Vagina (tissue), 2 donors: ENCODE measurements around the gene PRDM16.

Experiments used
- POLR2A ChIP-seq, 2 donors: fragments of 450-650 bp; IDR thresholded peaks; one replicate each; pipeline ENCODE4 v1.6.1; 2017; ENCODE audit warnings: antibody characterized with exemption in 2 of 2, mild to moderate bottlenecking in 2 of 2, moderate library complexity in 2 of 2
- POLR2AphosphoS5 ChIP-seq, 2 donors: sonication (generic); formaldehyde crosslinking; IDR thresholded peaks; one replicate each; pipeline ENCODE4 v1.9.0; 2017; ENCODE audit warnings: antibody characterized with exemption in 2 of 2, mild to moderate bottlenecking in 2 of 2, low read depth in 1 of 2; ENCODE audit not compliant: insufficient read depth in 1 of 2
- TF ChIP-seq, protein P1 (sequence below), 3 experiments: fragments of 450-650 bp in 2 of 3; fragments of 200-600 bp in 1 of 3; sonication (generic) in 1 of 3; IDR thresholded peaks; one replicate each; pipeline ENCODE4 v1.5.1; 2017 to 2019; ENCODE audit warnings: antibody characterized with exemption in 3 of 3, mild to moderate bottlenecking in 2 of 3, moderate library complexity in 2 of 3

DNA sequence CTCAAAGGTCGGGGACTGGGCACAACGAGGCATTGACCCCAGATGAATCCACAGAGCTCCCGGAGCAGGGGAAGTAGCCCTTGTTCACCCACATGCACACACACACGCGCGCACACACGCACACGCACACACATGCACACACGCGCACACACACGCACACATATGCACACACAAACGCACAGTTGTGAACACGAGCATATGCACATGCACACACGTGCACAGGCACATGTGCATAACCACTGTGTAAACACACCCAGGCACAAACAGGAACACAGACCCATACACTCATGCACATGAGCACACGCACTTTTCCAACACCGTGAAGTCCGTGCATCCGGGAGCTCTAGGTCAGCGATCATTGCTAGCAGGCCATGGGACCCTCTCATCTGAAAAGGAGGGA, 208.6 kb downstream of the PRDM16 start:
- TF ChIP-seq, protein P1, sequence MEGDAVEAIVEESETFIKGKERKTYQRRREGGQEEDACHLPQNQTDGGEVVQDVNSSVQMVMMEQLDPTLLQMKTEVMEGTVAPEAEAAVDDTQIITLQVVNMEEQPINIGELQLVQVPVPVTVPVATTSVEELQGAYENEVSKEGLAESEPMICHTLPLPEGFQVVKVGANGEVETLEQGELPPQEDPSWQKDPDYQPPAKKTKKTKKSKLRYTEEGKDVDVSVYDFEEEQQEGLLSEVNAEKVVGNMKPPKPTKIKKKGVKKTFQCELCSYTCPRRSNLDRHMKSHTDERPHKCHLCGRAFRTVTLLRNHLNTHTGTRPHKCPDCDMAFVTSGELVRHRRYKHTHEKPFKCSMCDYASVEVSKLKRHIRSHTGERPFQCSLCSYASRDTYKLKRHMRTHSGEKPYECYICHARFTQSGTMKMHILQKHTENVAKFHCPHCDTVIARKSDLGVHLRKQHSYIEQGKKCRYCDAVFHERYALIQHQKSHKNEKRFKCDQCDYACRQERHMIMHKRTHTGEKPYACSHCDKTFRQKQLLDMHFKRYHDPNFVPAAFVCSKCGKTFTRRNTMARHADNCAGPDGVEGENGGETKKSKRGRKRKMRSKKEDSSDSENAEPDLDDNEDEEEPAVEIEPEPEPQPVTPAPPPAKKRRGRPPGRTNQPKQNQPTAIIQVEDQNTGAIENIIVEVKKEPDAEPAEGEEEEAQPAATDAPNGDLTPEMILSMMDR (IDR thresholded peaks at IDR 0.05): no peak
- TF ChIP-seq POLR2A (IDR thresholded peaks at IDR 0.05) (no peak), POLR2AphosphoS5 (IDR thresholded peaks at IDR 0.05; ENCODE audit: insufficient read depth in 1 of 2, low read depth in 1 of 2) (no peak)
